ENCODE data around the gene UVSSA.
"Not testable (repeated sequence)": the region's sequence is repeated elsewhere in the genome, so short reads cannot be mapped to it uniquely, and the experiment has no call there.

UVSSA gene

DNA sequence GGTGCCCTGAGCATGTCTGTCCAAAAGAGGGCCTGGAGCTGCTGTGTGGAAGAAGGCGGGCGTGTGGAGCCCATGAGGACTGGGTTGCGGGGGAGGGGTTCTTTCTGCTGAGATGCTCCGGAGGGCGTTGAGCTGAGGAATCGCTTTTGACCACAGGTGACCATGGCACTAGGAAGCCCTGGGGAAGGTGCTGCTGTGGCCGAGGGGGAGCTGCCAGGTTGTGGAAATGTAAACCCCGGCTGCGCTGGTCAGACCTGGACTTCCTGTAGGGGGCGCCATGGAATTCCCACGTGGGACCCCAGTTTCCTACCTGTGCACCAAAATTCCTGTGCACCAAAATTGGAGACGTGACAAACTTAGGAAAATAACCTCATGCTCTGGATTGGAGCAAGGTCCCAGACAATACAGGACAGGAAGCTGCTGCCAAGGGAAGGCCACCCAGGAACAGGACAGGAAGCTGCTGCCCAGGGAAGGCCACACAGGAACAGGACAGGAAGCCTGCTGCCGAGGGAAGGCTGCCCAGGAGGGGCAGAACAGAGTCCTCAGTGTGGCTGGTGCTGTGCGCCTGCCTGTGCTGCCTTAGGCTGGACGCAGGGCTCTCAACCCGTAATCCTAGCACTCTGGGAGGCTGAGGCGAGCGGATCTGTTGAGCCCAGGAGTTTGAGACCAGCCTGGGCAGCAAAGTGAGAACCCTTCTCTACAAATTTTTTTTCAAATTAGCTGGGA, 28.4 kb upstream of the UVSSA start:
- Mint-ChIP-seq H3K9me3 (peaks cover 17% of the 10 kb centered on the region), H3K36me3 (ENCODE audit: low read depth) (peaks cover 80% of the 10 kb centered on the region), H3K27ac (no peak overlapping the region), H3K4me1 (no peaks in the 10 kb centered on the region), H3K4me3 (no peak overlapping the region), H3K27me3 (ENCODE audit: low read depth) (no peaks in the 10 kb centered on the region)
- TF ChIP-seq, protein P1, sequence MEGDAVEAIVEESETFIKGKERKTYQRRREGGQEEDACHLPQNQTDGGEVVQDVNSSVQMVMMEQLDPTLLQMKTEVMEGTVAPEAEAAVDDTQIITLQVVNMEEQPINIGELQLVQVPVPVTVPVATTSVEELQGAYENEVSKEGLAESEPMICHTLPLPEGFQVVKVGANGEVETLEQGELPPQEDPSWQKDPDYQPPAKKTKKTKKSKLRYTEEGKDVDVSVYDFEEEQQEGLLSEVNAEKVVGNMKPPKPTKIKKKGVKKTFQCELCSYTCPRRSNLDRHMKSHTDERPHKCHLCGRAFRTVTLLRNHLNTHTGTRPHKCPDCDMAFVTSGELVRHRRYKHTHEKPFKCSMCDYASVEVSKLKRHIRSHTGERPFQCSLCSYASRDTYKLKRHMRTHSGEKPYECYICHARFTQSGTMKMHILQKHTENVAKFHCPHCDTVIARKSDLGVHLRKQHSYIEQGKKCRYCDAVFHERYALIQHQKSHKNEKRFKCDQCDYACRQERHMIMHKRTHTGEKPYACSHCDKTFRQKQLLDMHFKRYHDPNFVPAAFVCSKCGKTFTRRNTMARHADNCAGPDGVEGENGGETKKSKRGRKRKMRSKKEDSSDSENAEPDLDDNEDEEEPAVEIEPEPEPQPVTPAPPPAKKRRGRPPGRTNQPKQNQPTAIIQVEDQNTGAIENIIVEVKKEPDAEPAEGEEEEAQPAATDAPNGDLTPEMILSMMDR (IDR thresholded peaks at IDR 0.05; ENCODE audit: unreplicated experiment in 3 of 3) = no peak

DNA sequence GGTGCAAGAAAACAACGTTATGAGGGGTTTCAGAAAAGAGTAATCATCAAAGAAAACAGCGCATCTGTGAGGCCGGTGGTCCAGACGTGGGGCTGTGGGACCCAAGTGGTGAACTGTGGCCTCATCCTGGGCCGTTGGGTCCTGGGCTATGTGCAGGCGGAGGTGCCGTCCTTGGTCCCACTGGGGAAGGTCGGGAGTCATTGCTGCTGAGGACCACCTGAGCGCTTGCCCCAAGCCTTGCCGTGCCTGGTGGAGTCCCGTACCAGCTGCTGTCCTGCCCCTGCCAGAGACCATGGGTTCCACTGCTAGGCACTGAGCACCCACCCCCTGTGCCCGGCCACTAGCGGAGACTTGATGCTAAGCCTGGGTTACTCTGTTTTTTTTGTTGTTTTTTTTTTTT, 25.5 kb upstream of the UVSSA start:
- no peak overlapping the region for H3K27ac Mint-ChIP-seq
- no peaks in the 10 kb centered on the region for H3K4me1 Mint-ChIP-seq
- H3K4me3 Mint-ChIP-seq = no peak overlapping the region
- TF ChIP-seq, protein P1 (IDR thresholded peaks at IDR 0.05; ENCODE audit: unreplicated experiment in 3 of 3) = no peak
- peaks cover 13% of the 10 kb centered on the region for H3K9me3 Mint-ChIP-seq
- peaks cover 55% of the 10 kb centered on the region for H3K36me3 Mint-ChIP-seq (ENCODE audit: low read depth)
- H3K27me3 Mint-ChIP-seq (ENCODE audit: low read depth) = no peaks in the 10 kb centered on the region

DNA sequence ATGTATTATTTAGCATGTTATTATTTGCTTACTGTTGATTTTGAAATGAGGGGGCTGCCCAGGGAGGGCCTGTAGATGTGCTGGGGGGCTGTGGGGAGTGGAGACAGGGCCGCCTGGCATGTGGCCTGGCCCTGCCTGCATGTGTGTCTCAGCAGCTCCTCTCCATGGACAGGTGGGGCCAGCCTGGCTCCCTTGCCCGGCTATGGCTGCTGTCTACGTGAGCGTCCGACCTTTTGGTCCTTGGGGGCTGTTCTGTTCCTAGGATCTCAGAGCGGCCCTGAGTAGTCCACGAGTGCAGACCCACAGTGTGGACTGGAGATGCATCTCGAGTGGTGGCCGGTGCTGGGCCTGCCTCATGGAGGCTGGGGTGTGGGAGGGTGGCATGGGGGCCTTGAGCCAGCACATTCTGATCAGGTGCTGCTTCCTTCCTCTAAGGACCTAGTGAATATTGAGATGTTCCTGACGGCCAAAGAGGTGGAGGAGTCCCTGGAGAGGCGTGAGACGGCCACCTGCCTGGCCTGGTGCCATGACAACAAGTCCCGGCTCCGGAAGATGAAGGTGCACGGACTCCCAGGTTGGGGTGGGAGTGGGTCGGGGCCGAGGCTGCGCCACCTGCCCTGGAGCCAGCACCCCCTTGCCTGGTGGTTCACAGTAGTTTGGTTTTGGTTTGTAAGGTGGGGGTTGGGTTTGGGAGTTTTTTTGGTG, 24.9 kb upstream of the UVSSA start:
- H3K9me3 Mint-ChIP-seq = peaks cover 13% of the 10 kb centered on the region
- no peak overlapping the region for H3K4me3 Mint-ChIP-seq
- TF ChIP-seq, protein P1 (IDR thresholded peaks at IDR 0.05; ENCODE audit: unreplicated experiment in 3 of 3) = no peak
- no peaks in the 10 kb centered on the region for H3K27me3 Mint-ChIP-seq (ENCODE audit: low read depth)
- H3K27ac Mint-ChIP-seq = no peak overlapping the region
- no peaks in the 10 kb centered on the region for H3K4me1 Mint-ChIP-seq
- peaks cover 52% of the 10 kb centered on the region for H3K36me3 Mint-ChIP-seq (ENCODE audit: low read depth)

DNA sequence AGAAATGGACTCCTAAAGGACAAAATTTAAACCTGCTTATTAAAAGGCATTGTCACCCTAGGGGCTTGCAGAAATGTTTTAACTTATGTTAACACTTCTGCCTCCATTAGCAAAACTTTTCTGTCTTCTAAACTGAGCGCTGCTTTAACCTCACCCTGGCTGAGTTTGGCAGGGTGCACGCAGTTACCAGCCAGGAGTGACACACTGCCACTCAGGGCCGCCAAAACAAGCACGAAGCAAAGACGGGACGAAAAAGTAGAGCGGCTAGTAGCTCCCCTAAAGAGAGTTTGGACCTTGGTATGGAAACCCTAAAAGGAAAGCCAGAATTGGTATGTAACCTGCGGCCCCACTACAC, 23.8 kb upstream of the UVSSA start:
- Mint-ChIP-seq H3K4me1 (no peaks in the 10 kb centered on the region), H3K4me3 (no peak overlapping the region), H3K9me3 (peaks cover 11% of the 10 kb centered on the region), H3K36me3 (ENCODE audit: low read depth) (peaks cover 41% of the 10 kb centered on the region), H3K27me3 (ENCODE audit: low read depth) (no peaks in the 10 kb centered on the region), H3K27ac (no peak overlapping the region)
- TF ChIP-seq, protein P1 (IDR thresholded peaks at IDR 0.05; ENCODE audit: unreplicated experiment in 3 of 3) = no peak

DNA sequence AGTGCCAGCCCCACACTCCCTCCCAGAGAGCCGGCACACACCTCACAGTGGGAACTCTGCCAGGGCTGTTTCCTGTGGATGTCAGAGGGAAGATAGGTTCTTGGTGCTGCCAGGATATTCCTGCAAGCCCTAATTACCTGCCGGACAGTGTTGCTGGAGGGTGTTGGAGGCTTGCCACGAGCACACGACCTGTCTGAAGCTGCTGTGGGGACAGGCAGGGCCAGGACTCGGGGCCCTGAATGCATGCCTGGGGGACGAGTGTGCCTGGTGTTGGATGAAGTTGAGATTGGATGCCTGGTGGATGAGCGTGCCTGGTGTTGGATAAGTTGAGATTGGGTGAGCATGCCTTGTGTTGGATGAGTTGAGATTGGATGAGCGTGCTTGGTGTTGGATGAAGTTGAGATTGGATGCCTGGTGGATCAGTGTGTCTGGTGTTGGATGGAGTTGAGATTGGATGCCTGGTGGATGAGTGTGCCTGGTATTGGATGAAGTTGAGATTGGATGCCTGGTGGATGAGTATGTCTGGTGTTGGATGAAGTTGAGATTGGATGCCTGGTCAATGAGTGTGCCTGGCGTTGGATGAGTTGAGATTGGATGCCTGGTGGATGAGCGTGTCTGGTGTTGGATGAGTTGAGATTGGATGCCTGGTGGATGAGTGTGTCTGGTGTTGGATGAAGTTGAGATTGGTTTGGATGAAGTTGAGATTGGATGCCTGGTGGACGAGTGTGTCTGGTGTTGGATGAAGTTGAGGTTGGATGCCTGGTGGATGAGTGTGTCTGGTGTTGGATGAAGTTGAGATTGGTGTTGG, 23.2 kb upstream of the UVSSA start:
- Mint-ChIP-seq H3K4me3 (no peak overlapping the region), H3K27me3 (ENCODE audit: low read depth) (no peaks in the 10 kb centered on the region)
- TF ChIP-seq, protein P1 (IDR thresholded peaks at IDR 0.05; ENCODE audit: unreplicated experiment in 3 of 3) = no peak

DNA sequence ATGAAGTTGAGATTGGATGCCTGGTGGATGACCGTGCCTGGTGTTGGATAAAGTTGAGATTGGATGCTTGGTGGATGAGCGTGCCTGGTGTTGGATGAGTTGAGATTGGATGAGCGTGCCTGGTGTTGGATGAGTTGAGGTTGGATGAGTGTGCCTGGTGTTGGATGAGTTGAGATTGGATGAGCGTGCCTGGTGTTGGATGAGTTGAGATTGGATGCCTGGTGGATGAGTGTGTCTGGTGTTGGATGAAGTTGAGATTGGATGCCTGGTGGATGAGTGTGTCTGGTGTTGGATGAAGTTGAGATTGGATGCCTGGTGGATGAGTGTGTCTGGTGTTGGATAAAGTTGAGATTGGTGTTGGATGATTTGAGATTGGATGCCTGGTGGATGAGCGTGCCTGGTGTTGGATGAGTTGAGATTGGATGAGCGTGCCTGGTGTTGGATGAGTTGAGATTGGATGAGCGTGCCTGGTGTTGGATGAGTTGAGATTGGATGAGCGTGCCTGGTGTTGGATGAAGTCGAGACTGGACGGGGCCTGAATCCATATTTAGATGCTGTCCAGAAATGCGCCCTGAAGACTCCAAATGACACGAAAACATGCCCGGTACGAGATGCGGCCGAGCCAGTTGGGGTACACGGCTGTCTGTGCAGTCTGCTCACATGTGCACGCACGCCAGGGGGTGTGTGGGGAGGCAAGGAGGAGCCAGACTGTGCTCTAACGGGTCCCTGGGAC, 22.4 kb upstream of the UVSSA start:
- not testable (repeated sequence) for H3K4me3 Mint-ChIP-seq, H3K9me3 Mint-ChIP-seq, H3K27ac Mint-ChIP-seq

More for the DNA sequence above, 23.2 kb upstream of the UVSSA start:
- H3K4me1 Mint-ChIP-seq = no peaks in the 10 kb centered on the region
- peaks cover 10% of the 10 kb centered on the region for H3K9me3 Mint-ChIP-seq
- H3K36me3 Mint-ChIP-seq (ENCODE audit: low read depth) = peaks cover 36% of the 10 kb centered on the region
- H3K27ac Mint-ChIP-seq = no peak overlapping the region

More for the DNA sequence above, 22.4 kb upstream of the UVSSA start:
- peaks cover 33% of the 10 kb centered on the region for H3K36me3 Mint-ChIP-seq (ENCODE audit: low read depth)
- not testable (repeated sequence) for H3K4me1 Mint-ChIP-seq; H3K27me3 Mint-ChIP-seq (ENCODE audit: low read depth)
